NK-92 treated with Interleukin-12 subunit alpha and Interleukin-12 subunit beta, amount 100 ng/mL, for 24 hours (cell line): ENCODE data around the gene TMPRSS12.
"Not testable (repeated sequence)": the region's sequence is repeated elsewhere in the genome, so short reads cannot be mapped to it uniquely, and the experiment has no call there.

Source experiments
- DNase-seq: peaks from one replicate; lab custom pipeline; 2025; lab: John Stamatoyannopoulos, UW

The TMPRSS12 gene, protein sequence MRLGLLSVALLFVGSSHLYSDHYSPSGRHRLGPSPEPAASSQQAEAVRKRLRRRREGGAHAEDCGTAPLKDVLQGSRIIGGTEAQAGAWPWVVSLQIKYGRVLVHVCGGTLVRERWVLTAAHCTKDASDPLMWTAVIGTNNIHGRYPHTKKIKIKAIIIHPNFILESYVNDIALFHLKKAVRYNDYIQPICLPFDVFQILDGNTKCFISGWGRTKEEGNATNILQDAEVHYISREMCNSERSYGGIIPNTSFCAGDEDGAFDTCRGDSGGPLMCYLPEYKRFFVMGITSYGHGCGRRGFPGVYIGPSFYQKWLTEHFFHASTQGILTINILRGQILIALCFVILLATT

DNA sequence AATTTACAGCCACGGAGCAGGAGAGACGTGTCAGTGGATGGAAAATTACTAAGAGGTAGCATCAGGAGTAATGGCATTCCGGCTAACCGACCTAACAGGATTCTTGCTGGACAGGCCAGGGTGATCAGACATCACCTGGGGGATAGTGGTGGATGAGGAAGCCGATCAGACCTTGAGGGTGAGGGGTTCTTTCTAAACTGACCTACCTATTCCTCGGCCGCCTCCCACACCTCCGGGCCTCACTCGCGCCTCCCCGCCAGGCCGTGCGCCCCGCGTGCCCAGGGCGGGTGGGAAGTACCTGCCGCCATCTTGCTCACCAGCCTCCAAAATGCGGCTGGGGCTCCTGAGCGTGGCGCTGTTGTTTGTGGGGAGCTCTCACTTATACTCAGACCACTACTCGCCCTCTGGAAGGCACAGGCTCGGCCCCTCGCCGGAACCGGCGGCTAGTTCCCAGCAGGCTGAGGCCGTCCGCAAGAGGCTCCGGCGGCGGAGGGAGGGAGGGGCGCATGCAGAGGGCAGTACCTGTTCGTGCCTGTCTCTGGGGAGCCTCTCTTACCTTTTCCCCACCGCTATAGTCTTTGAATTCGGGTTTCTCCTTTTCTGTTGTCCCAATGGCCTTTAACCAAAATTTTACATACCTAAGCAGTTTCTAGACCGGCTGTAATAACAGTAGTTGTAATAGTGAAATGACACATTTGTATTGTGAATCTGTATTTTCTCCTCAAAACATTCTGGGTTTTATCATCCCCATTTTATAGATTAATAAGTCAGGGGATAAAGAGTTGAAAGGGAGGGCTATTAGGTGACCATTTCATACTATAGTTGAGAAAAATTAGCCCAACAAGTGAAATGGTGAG is at the start of gene TMPRSS12:
TSS of gene TMPRSS12 (plus strand) at position 290 of the 857 bp plus-strand sequence. CDS start at position 329, 39 bp downstream.
- DNase-seq: no peak

DNA sequence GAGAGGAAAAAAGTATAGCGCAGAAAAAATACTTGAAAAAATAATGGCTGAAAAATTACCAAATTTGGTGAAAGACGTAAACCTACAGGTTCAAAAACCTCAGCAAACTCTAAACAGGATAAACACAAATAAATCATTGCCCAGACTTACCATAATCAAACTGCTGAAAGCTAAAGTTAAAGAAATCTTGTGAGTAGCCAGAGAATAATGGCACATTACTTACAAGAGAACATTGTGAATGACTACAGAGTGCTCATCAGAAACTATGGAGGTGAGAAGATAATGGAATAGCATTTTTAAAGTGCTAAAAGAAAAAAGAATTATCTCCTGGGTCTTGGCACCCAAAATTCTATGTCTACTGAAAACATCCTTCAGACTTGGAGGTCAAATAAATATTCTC is 42.8 kb upstream of the TMPRSS12 start:
- DNase-seq: no peak

DNA sequence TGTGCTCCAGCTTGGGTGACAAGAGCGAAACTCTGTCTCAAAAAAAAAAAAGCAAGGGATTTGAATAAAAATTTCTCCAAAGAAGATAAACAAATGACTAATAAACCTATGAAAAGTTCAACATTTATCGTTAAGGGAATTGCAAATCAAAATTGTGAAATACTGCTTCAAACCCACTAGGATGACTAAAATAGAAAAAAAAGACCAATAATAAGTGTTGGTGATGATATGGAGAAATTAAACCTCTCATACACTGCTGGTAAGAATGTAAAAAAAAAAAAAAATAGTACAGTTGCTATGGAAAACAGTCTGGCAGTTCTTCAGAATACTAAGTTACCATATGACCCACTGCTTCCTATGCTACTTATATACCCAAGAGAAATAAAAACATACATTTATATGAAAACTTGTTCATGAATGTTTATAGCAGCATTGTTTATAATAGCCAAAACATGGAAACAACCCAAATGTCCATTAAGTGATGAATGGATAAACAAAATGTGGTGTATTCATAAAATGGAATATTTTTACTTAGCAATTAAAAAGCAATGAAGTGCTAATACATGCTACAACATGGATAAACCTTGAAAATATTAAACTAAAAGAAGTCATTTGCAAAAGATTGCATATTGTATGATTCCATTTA is 39.4 kb upstream of the TMPRSS12 start:
- no peak for DNase-seq

DNA sequence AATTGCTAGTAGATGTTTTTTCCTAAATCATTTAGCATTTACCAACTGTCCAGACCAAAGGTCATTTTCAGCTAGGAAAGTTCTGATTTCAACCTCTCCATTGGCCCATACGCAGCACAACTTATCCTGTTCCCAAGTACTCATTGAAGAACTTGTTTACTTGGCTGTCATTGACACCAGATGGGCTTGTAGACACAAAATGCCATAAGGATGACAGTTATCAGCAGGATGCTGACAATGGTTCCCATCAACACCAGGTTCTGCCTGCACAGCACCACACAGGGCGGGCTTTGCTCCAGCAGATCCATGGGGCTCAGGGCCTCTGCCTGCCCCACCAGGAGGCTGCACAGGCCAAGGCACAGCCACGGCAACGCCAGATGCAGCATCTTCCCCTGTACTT is 36.5 kb upstream of the TMPRSS12 start:
- no peak for DNase-seq

DNA sequence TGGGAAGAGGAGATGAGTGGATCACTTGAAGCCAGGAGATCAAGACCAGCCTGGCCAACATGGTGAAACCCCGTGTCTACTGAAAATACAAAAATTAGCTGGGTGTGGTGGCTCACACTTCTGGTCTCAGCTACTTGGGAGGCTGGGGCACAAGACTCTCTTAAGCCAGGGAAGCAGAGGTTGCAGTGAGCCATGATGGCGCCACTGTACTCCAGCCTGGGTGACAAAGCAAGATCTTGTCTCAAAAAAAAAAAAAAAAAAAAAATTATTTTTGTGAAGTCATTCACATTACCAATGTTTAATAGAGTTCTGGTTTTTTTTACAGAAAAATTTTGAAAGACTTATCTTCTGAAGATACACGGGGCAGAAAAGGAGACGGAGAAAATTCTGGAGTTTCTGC is 33.6 kb upstream of the TMPRSS12 start:
- DNase-seq: not testable (repeated sequence)

DNA sequence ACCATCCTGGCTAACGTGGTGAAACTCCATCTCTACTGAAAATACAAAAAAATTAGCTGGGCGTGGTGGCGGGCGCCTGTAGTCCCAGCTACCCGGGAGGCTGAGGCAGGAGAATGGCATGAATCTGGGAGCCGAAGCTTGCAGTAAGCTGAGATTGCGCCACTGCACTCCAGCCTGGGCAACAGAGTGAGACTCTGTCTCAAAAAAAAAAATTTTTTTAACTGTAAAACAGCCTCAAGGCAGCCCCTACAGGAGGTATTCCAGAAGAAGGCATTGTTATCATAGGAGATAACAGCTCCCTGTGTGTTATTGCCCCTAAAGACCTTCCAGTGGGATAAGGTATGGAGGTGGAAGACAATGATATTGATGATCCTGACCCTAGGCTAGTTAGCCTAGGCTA is 27.8 kb upstream of the TMPRSS12 start:
- DNase-seq: not testable (repeated sequence)

DNA sequence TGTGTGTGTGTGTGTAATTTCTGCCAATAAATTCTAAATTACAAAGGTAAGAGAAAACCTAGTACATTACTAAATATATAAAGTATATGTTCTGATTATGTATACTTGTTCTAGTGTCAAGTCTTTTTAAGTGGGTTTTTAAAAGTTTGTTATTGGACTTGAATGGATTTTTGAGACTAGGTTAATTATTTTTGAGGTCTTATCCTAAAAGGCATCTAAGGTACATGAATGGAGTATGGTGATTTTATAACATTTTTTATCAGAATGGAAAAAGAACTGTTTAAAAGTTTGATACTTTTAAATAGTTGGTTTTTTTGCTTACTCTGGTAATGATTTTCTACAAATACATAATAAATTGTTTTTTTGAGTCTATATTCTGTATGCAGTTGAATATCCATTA is 22.5 kb upstream of the TMPRSS12 start:
- DNase-seq: no peak

DNA sequence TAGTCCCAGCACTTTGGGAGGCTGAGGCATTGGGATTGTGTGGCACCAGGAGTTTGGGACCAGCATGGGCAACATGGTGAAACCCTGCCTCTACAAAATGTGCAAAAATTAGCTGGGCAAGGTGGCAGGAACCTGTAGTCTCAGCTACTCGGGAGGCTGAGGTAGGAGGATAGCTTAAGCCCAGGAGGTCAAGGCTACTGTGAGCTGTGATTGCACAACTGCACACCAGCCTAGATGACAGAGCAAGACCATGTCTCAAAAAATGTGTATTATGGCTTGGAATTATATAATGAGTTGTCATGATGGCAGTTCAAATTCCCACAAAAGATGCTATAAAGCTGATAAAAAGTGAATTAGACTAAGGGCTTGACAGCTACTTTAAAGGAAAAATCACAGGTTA is 20.6 kb upstream of the TMPRSS12 start:
- DNase-seq: no peak

DNA sequence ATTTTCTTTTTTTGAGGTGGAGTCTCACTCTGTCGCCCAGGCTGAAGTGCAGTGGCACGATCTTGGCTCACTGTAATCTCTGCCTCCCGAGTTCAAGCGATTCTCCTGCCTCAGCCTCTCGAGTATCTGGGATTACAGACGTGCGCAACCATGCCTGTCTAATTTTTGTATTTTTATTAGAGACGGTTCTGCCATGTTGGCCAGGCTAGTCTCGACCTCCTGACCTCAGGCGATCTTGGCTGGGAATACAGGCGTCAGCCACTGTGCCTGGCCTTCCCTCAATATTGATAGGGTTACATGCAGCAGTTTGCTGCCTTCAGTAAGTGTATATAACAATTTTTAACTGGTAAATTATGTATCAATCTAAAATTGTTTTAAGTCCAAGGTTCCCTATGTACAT is 19.0 kb upstream of the TMPRSS12 start:
- DNase-seq: not testable (repeated sequence)

DNA sequence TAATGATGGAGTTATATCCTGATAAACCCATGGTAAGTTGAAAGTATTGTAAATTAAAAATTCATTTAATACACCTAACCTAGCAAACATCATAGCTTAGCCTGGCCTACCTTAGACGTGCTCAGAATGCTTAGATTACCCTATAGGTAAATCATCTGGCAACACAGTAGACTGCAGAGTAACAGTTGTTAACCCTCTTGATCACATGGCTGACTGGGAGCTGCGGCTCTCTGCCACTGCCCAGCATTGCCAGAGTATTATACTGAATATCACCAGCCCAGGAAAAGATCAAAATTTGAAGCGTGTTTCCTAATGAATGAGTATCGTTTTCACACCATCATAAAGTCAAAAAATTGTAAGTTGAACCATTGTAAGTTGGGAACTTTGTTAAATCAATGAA is 17.8 kb upstream of the TMPRSS12 start:
- no peak for DNase-seq

DNA sequence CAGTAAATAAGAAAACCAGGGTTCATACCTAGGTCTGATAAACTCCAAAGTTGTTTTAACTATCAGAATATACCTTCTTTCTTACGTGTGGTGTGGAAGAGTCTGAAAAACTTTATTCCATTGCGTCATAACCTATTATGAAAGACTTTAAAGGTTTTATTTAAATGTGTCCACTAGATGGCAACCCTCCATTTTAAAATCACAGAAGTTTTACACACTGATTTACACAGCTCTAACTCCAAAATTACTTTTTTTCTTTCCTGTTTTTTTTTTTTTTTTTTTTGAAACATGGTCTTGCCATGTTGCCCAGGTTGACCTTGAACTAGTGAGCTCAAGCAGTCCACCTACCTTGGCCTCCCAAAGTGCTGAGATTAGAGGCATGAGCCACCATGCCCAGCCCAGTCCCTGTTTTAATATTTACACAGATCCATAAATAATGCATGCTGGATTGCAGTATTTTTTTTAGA is 17.3 kb upstream of the TMPRSS12 start:
- no peak for DNase-seq

DNA sequence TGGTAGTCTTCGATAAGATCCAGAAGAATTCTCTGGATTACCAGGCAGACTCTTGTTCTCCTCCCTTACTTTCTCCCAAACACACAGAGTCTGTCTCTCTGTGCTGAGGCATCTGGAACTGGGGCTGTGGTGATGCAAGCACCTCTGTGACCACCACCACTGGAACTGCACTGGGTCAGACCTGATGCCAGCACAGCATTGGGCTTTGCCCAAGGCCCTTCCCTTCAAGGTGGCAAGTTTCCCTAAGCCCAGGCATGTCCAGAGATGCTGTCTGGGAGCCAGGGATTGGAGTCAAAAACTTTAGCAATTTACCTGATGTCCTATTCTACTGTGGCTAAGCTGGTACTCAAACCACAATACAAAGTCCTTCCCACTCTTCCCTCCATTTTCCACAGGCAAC is 14.6 kb upstream of the TMPRSS12 start:
- DNase-seq: no peak

DNA sequence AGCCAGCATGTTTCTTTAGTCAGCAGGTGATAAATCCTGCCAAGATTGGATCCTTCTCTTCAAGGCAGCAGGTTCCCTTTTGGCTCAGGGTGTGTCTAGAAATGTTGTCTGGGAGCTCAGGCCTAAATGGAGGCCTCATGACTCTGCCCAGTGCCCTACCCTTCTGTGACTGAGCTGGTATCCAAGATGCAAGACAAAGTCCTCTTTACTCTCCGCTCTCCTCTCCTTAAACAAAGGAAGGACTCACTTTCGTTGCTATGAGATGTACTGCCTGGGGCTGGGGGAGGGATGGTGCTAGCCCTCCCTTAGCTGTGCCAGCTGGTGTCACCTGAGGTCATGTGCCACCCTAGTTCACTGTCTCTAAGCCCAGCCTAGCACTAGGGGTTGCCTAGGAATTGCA is 13.8 kb upstream of the TMPRSS12 start:
- DNase-seq: no peak

DNA sequence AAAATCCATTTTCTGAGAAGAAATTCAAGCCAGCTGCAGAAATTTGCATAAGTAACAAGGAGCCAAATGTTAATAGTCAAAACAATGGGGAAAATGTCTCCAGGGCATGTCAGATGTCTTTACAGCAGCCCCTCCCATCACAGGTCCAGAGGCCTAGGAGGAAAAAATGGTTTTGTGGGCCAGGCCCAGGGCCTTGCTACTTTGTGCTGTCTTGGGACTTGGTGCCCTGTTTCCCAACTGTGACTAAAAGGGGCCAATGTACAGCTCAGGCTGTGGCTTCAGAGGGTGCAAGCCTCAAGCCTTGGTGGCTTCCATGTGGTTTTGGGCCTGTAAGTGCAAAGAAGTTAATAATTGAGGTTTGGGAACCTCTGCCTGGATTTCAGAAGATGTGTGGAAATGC is 8.9 kb upstream of the TMPRSS12 start:
- not testable (repeated sequence) for DNase-seq

DNA sequence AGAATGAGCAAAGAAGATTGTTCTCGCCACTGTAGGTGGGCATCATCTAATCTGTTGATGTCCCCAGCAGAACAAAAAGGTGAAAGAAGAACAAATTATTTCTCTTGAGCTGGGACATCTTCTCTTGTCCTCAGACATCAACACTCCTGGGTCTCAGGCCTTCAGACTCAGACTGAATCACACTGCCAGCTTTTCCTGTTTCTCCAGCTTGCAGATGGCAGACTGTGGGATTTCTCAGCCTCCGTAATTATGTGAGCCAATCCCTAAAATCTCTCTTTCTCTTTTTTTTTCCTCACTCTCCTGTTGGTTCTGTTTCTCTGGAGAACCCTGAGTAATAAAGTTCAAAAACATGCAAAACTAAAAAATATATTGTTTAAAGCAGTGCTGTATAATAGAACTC is 3.7 kb upstream of the TMPRSS12 start:
- no peak for DNase-seq

DNA sequence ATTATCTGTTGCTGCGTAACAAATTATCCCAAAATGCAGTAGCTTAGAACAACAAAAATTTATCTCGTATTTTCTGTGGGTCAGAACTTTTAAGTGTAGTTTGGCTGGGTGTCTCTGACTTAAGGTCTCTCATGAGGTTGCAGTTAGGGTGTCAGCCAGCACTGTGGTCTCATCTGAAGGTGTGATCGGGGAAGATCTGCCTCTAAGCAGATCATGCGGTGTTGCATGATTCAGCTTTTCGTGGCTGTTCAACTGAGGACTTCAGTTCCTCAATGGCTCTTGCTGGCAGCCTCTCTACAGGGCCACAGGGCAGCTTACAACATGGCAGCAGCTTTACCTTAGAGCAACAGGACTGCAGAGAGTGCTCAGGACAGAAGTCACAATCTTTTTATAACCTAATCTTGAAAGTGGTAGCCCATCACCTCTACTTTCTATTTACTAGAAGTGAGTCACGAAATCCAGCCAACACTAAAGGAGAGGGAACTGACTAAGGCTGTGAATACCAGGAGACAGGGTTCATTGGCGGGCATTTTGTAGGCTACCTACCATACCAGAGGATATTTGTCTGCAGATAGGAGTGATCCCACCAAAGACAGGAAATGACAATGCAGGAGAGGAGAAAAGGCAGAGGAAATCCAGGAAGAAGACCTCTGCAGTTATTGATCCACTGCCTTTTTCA is 1.8 kb upstream of the TMPRSS12 start:
- DNase-seq: no peak

DNA sequence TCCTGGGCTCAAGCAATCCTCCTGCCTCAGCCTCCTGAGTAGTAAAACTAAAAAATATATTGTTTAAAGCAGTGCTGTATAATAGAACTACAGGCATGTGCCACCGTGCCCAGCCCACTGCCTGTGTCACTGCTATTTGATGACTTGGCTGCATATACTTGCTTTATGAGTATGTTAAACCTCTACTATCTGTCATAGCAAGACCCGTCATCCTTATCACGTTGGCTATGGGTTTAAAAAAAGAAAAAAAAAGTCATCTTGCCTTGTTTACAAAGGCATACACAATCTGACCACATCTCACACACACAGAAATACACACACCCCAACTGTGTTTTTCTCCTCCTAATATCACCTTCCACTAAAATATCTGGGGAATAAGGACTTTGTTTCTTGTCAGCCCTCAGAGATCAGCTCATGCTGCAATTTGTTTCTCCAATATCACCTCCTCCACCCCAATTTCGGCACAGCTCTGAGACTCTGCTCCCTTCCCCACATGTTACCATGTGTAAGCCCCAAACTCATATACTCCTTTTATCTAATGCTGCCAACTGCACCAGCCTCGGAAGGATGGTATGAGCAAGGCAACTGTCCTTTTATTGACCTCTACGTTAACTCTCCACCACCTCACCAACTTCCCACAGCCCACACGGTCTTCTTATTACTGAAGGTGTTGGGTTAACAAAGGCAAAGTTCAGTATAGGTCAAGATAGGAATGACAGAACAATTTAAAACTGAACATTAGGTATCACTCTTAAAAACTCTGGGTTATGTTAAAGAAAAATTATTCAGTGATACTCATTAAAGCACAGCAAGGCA is 802 bp upstream of the TMPRSS12 start:
- DNase-seq: no peak

DNA sequence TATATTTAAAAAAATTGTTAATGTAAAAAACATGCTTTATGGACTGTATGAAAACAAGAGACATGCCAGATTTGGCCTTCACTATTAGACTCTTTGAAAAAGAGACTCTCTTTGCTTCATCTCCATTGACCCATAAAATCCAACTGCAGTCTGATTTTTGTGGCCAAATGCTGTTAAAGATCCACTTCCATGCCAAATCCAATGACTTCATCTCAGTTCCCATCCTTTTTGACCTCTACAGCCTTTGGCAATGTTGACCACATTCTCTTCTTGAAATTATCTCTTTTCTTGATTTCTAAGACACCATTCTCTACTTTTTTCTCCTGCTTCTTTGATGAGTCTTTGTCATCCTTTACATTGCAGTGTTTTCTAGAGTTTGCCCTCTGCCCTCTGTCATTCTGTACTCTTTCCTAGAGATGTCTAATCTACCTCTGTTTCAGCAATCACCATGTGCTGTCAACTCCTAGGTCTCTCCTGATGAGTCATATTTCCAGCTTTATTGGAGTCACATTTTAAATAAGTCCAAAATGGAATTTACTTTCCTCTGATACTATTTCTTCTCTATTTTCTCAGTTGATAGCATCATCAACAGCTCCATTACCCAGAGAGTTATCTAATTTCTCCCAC is 2.4 kb downstream of the TMPRSS12 start:
- no peak for DNase-seq

DNA sequence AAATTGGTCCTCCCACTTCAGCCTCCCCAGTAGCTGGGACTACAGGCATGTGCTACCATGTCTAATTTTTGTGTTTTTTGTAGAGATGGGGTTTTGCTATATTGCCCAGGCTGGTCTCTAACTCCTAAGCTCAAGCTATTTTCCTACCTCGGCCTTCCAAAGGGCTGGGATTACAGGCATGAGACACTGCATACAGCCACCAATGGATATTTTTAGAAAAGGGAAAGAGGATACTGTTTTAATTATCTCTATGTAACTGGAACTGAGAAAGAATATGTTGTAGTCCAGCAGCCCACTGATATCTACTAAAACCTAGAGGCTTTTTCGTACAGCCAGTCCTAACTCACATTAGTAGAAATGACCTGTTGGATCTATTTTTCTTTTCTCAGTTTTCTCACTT is 6.2 kb downstream of the TMPRSS12 start:
- DNase-seq: no peak

DNA sequence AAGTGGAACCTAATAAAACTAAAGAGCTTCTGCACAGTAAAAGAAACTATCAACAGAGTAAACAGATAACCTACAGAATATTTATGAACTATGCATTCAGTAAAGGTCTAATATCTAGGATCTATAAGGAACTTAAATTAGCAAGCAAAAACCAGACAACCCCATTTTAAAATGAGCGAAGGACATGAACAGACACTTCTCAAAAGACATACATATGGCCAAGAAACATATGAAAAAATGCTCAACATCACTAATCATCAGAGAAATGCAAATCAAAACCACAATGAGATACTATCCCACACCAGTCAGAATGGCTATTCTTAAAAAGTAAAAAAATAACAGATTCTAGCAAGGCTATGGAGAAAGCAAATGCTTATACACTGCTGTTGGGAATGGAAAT is 12.5 kb downstream of the TMPRSS12 start:
- DNase-seq: not testable (repeated sequence)

DNA sequence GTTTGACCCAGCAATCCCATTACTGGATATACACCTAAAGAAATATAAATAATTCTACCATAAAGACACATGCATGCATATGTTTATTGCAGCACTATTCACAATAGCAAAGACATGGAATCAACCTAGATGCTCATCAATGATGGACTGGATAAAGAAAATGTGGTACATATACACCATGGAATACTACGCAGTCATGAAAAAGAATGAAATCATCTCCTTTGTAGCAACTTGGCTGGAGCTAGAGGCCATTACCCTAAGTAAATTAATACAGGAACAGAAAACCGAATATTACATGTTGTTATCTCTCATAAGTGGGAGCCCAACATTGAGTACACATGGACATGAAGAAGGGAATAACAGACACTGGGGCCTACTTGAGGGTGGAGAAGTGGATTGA is 13.0 kb downstream of the TMPRSS12 start:
- DNase-seq: not testable (repeated sequence)
